Measurements from ENCODE around the gene C1GALT1C1.
"Not testable (repeated sequence)": the region's sequence is repeated elsewhere in the genome, so short reads cannot be mapped to it uniquely, and the experiment has no call there.

Gene C1GALT1C1

GRCh38 chrX:120629667-120630537 is at the start of gene C1GALT1C1:
C1GALT1C1 (minus strand) TSS chrX:120630054; CDS start chrX:120627166, 2,888 bp downstream.
- peak; percentile 96 for DNase-seq

GRCh38 chrX:120677004-120677652 is 47.3 kb upstream of the C1GALT1C1 start:
- no peak for DNase-seq

GRCh38 chrX:120672841-120673530 is 43.1 kb upstream of the C1GALT1C1 start:
- no peak for DNase-seq

GRCh38 chrX:120672389-120672788 is 42.5 kb upstream of the C1GALT1C1 start:
- no peak for DNase-seq

GRCh38 chrX:120671963-120672362 is 42.1 kb upstream of the C1GALT1C1 start:
- DNase-seq: no peak

GRCh38 chrX:120668357-120668756 is 38.5 kb upstream of the C1GALT1C1 start:
- DNase-seq: no peak

- DNase-seq: not testable (repeated sequence)
Observed at GRCh38 chrX:120664535-120664934, 34.7 kb upstream of the C1GALT1C1 start.

GRCh38 chrX:120664081-120664480 is 34.2 kb upstream of the C1GALT1C1 start:
- peak; percentile 10 to 17 for DNase-seq

- no peak for DNase-seq
Observed at GRCh38 chrX:120662662-120663061, 32.8 kb upstream of the C1GALT1C1 start.

- no peak for DNase-seq
Observed at GRCh38 chrX:120660637-120661036, 30.8 kb upstream of the C1GALT1C1 start.

- DNase-seq: peak; percentile 45 to 59
Observed at GRCh38 chrX:120653000-120653399, 23.1 kb upstream of the C1GALT1C1 start.

GRCh38 chrX:120652256-120652655 is 22.4 kb upstream of the C1GALT1C1 start:
- not testable (repeated sequence) for DNase-seq

- DNase-seq: no peak
Observed at GRCh38 chrX:120647127-120647526, 17.3 kb upstream of the C1GALT1C1 start.

- no peak for DNase-seq
Observed at GRCh38 chrX:120642871-120643270, 13.0 kb upstream of the C1GALT1C1 start.

GRCh38 chrX:120638619-120639018 is 8.8 kb upstream of the C1GALT1C1 start:
- no peak for DNase-seq

GRCh38 chrX:120625371-120625770 is 4.5 kb downstream of the C1GALT1C1 start:
- DNase-seq: no peak

- DNase-seq: no peak
Observed at GRCh38 chrX:120617996-120618630, 11.7 kb downstream of the C1GALT1C1 start.

- no peak for DNase-seq
Observed at GRCh38 chrX:120614816-120615215, 15.0 kb downstream of the C1GALT1C1 start.

GRCh38 chrX:120612086-120612485 is 17.8 kb downstream of the C1GALT1C1 start:
- no peak for DNase-seq

GRCh38 chrX:120604361-120604782 is 25.5 kb downstream of the C1GALT1C1 start:
- DNase-seq: peak; percentile 21 to 58

GRCh38 chrX:120603707-120604360 is 26.0 kb downstream of the C1GALT1C1 start, which contains the start of gene MCTS1:
MCTS1 (plus strand) TSS chrX:120604101; CDS start chrX:120604237, 136 bp downstream.
- peak; percentile 92 to 93 for DNase-seq

GRCh38 chrX:120585702-120586101 is 44.2 kb downstream of the C1GALT1C1 start:
- DNase-seq: no peak

All from NCI-H526 (cell line).